HG02870 (cell line): ENCODE data around the gene CHAD.

Experiments
- ATAC-seq: cut with Tn5 transposase; IDR thresholded peaks from one replicate; pipeline ENCODE4 v1.9.1; 2021; ENCODE audit warnings: mild to moderate bottlenecking, moderate library complexity; ENCODE audit not compliant: unreplicated experiment

CHAD gene

GRCh38 chr17:50468304-50469207 lies at the start of gene CHAD:
Gene CHAD, minus strand, starts transcription at chr17:50468880. Its CDS starts 67 bp downstream, at chr17:50468813.
- no peak for ATAC-seq

GRCh38 chr17:50517504-50518383 lies 49.1 kb upstream of the CHAD start:
- no peak for ATAC-seq

GRCh38 chr17:50517011-50517410 lies 48.3 kb upstream of the CHAD start:
- ATAC-seq, result no peak

- ATAC-seq, result no peak
Measured at GRCh38 chr17:50514936-50515702, 46.4 kb upstream of the CHAD start.

- ATAC-seq, result no peak
Measured at GRCh38 chr17:50514388-50514787, 45.7 kb upstream of the CHAD start.

GRCh38 chr17:50513495-50513894 lies 44.8 kb upstream of the CHAD start:
- no peak for ATAC-seq

GRCh38 chr17:50511058-50511457 lies 42.4 kb upstream of the CHAD start:
- ATAC-seq, result peak; percentile 87

GRCh38 chr17:50508573-50509460 lies 40.1 kb upstream of the CHAD start:
- ATAC-seq, result no peak

- ATAC-seq, result no peak
Measured at GRCh38 chr17:50507871-50508572, 39.3 kb upstream of the CHAD start, which contains the start of gene MYCBPAP. Gene MYCBPAP, plus strand, starts transcription at chr17:50508439. Its CDS starts 236 bp downstream, at chr17:50508675.

GRCh38 chr17:50506298-50506697 lies 37.6 kb upstream of the CHAD start:
- ATAC-seq, result no peak

- ATAC-seq, result no peak
Measured at GRCh38 chr17:50505591-50506130, 37.0 kb upstream of the CHAD start.

- no peak for ATAC-seq
Measured at GRCh38 chr17:50502301-50502990, 33.8 kb upstream of the CHAD start.

- ATAC-seq, result no peak
Measured at GRCh38 chr17:50501054-50501453, 32.4 kb upstream of the CHAD start.

GRCh38 chr17:50499721-50500120 lies 31.0 kb upstream of the CHAD start:
- no peak for ATAC-seq

GRCh38 chr17:50499270-50499669 lies 30.6 kb upstream of the CHAD start:
- ATAC-seq, result no peak

- ATAC-seq, result no peak
Measured at GRCh38 chr17:50498021-50498874, 29.6 kb upstream of the CHAD start.

- ATAC-seq, result no peak
Measured at GRCh38 chr17:50495918-50496317, 27.2 kb upstream of the CHAD start.
